GM13977 (cell line): ENCODE measurements around the gene SH3BP4.

Experiments
- DNase-seq: peaks from one replicate; pipeline ENCODE4 v3.0.0; 2012; ENCODE audit warnings: low spot score
- CTCF ChIP-seq: IDR thresholded peaks from 2 replicates; pipeline ENCODE4 v1.5.1; 2012; ENCODE audit warnings: mild to moderate bottlenecking, control low read depth; ENCODE audit not compliant: insufficient read depth; ENCODE audit errors: extremely low read depth, missing control alignments
- in situ Hi-C: fragments of 300-500 bp; cut with MboI; formaldehyde crosslinking; loops from one replicate; pipeline ENCODE4 v1.12.0; 2022; ENCODE audit warnings: low sequenced_read_pairs, low pct_unique_long_range_greater_than_20kb, mixed read lengths, inconsistent platforms; ENCODE audit not compliant: unreplicated experiment

The SH3BP4 gene

GRCh38 chr2:235042576-235043515, 91.0 kb downstream of the SH3BP4 start:
- no peak for TF ChIP-seq CTCF
- DNase-seq = no peak
- in situ Hi-C loops = no loop called here

- in situ Hi-C loops = no loop called here
- DNase-seq = no peak
- no peak for TF ChIP-seq CTCF
Measured at GRCh38 chr2:235043762-235044500, 92.1 kb downstream of the SH3BP4 start.

- in situ Hi-C loops = no loop called here
- no peak for TF ChIP-seq CTCF
- no peak for DNase-seq
Measured at GRCh38 chr2:235044501-235045271, 92.9 kb downstream of the SH3BP4 start.

GRCh38 chr2:235045336-235045972, 93.6 kb downstream of the SH3BP4 start:
- in situ Hi-C loops = no loop called here
- TF ChIP-seq CTCF = no peak
- DNase-seq = peak; percentile 36

- in situ Hi-C loops = no loop called here
- TF ChIP-seq CTCF = no peak
- no peak for DNase-seq
Measured at GRCh38 chr2:235045973-235046343, 94.1 kb downstream of the SH3BP4 start.

- in situ Hi-C loops = no loop called here
- DNase-seq = no peak
Measured at GRCh38 chr2:235046589-235046988, 94.8 kb downstream of the SH3BP4 start.

More at GRCh38 chr2:235046589-235046988, 94.8 kb downstream of the SH3BP4 start:
- no peak for TF ChIP-seq CTCF
